HG02642 (cell line): ENCODE measurements around the gene GABRG3.

Experiments used
- ATAC-seq: cut with Tn5 transposase; IDR thresholded peaks from one replicate; pipeline ENCODE4 v1.9.1; 2021; ENCODE audit warnings: mild to moderate bottlenecking; ENCODE audit not compliant: unreplicated experiment, poor library complexity

Gene GABRG3

GRCh38 chr15:27589260-27589659 lies 618.3 kb downstream of the GABRG3 start:
- no peak for ATAC-seq

- no peak for ATAC-seq
Measured at GRCh38 chr15:27589782-27590181, 618.8 kb downstream of the GABRG3 start.
